NOMO-1 (cell line): ENCODE results near the gene FRMD4B.
"Not testable (repeated sequence)": the region's sequence is repeated elsewhere in the genome, so short reads cannot be mapped to it uniquely, and the experiment has no call there.

Experiments
- DNase-seq, 2 experiments: peaks; one replicate each; lab custom pipeline; 2025; ENCODE audit not compliant: unreplicated experiment in 2 of 2; lab: John Stamatoyannopoulos, UW

FRMD4B gene

DNA sequence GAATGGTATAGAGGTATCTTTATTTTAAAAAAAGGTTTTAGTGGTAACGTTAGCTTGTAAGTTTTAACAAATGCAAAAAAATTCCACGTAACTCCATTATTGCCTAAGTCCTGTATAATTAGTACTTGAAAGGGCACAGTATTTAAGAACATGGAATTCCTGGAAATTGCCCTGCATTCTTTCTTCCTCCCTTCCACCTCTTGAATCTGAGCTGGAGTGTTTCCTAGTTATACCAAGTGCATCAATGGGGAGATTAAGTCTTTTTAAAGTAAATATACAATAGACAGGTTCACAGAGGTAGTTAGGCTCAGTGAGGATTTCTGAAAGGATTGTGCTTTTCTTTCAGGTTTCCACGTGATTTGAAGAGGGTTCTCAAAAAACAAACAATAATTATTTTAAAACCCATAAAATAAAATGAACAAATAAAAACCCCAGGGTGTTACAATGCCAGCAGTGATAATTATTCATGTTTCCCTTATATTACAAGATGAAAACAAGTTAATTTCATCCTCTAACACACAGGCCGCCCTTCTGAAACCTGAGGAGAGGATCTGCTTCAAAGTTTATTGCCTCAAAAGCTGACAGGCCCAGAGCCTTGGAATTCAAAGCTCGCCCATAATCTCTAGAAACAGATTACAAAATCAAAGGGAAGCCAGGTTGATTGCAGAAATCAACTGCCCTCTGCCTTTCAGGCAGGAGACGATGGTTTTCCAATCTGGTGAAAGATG, 134.6 kb downstream of the FRMD4B start:
- no peak for DNase-seq

DNA sequence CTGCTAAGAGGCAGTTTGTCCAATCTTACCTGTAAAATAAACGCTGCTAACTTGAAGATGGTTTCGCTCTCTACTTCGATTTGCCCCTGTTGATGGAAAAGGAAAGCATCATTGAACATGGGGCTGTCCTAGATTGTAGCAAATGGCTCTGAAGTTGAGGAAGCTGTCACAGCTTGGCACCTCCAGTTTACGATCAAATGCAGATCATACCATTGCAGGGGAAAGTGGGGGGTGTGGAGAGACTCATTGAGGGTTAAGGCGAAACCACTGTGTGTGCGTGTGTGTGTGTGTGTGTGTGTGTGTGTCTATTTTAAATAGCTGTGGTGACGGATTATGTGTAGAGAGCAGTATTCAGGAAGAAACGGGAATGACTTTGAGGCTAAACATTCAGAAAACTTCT, 135.9 kb downstream of the FRMD4B start:
- no peak for DNase-seq

DNA sequence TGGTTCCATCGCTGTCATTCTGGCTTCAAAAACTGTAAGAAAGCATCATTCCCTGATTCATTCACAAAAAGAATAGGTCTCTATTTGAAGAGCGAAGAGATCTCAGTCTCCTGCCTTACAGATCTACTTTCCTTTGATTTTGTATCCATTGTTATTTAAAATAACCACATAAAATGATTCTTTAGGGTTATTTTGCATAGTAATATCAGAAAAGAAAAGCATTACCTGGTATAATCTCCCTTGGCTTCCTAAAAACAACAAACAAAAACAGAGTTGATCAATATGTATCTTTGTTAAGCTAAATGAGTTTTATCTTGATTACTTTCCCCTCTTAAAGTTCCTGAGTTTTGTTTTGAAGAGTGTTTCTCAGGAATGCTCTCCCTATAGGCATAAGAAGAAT, 136.9 kb downstream of the FRMD4B start:
- no peak for DNase-seq

DNA sequence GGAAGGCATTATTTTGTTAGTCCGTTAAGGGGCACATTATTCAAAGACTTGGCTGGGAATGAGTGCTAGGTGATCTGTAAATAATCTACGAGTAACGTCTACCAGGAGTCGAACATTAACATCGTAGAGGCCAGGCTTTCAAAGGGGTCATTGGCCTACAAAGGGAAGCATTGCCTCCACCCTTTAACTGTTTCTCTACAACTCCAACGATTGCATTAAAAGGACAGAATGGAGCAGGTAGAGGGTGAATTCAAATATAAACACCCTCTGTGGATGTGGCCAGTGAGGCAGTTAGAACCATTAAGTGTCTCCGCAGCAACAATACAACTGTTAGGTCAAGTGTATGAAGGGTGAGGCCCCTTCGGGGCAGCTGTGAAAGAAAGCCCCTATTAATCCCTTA, 137.5 kb downstream of the FRMD4B start:
- no peak for DNase-seq

DNA sequence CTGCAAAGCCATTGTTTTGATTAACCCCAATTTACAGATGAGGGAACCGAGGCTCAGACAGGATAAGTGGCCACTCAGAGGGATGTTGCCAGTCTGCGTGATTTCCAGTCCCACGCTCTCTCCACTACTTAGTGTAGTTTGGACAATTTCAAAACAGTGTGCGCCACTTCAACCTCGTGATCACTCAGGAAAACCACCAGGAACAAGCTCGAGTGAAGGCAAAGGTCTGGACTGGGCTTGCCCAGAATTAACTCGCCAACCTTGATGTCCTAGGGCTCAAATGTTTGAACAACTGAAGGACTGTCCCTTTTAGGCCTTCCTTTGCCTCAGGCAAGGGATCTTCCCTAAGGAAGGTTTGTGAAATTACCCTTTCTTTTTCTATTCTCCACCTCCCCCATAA, 139.3 kb downstream of the FRMD4B start:
- no peak for DNase-seq

DNA sequence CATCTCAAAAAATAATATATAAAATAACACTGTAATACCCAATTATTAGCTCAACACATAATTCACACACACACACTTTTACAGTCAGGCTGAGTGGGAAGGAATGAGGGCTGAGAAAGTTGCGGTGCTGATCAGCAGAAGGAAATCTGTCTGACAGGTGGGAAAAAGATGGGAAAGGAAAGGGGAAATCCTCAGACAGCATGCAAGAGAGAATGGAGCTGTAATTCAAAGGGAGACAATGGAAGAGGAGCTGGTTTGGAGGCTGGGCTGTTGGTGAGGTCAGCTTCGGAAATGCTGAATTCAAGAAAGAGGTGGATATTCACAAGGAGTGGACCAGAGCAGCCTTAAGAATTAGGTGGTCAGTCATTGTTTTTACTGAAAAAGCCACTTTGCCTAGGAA, 141.8 kb downstream of the FRMD4B start:
- no peak for DNase-seq

DNA sequence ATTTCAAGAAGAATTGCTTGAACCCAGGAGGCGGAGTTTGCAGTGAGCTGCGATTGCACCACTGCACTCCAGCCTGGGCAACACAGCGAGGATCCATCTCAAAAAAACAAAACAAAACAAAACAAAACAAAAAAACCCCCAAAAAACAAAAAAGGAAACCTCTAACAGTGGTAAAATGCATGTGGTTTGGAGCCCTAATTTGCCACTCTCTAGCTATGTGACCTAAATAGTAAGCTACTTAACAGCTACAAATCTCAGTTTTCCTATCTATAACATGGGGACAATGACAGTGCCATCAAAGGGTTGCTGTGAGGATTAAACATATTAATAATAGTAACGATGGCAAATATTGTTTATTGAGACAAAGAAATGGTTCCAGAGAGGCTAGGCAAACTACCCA, 144.1 kb downstream of the FRMD4B start:
- no peak for DNase-seq

DNA sequence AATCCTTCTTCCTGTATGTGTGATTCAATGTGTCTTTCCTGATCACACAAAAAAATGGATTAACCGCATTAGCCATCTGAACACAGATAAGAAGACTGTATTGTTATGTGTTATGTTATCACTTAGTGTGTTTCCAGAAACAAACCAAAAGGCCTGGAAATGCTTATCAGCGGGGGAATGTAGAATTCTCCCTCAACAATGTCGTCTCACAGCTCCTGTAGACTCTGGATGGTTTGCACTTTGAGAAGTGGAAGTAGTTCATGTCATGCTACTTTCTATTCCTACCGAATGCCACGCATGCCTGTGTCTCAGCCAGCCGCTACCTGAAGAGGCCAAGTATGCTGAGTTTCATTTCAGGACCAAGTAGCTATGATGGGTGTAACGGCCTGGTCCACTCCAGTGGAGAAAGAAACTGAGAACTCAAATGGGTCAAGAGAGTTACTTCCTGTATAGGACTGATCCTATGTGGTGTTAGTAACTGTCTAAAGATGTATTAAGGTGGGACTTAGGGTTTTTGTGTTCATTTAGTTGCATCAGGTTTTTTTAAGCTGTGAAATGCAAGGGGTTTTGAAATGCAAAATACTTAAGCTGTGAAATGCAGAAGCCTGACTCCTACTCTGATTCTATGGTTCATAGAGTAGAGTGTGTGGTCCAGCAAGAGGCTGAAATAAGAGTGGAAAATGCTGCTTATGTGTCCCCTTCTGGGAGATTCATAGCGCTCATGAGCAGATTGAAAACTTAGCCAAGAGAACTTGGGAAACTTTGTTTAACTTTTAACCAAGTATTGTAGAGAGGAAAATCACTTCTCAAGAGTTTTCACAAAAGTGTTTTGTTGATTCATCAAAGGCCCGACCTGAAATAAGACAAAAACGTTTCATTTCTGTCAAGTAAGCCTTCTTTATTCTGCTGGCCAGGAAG, 145.0 kb downstream of the FRMD4B start:
- DNase-seq, result no peak

DNA sequence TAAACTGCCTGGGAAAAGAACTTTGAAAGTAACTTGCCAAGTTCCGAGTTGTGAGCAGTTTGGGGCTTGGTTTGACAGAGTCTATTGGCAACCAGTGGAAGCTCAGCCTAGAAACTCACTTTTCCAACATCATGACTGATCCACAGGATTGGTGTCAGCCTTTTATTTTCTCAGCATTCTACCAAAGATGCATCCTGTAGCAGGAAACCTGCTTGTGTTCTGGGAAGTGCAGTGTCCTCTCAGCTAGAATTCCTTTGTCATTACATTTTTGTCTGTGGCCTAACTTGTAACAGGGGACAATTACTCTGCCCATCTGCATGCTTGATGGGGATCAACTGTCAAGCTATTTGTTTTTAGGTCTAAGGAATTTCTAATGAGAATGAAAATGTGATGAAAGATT, 146.8 kb downstream of the FRMD4B start:
- no peak for DNase-seq

DNA sequence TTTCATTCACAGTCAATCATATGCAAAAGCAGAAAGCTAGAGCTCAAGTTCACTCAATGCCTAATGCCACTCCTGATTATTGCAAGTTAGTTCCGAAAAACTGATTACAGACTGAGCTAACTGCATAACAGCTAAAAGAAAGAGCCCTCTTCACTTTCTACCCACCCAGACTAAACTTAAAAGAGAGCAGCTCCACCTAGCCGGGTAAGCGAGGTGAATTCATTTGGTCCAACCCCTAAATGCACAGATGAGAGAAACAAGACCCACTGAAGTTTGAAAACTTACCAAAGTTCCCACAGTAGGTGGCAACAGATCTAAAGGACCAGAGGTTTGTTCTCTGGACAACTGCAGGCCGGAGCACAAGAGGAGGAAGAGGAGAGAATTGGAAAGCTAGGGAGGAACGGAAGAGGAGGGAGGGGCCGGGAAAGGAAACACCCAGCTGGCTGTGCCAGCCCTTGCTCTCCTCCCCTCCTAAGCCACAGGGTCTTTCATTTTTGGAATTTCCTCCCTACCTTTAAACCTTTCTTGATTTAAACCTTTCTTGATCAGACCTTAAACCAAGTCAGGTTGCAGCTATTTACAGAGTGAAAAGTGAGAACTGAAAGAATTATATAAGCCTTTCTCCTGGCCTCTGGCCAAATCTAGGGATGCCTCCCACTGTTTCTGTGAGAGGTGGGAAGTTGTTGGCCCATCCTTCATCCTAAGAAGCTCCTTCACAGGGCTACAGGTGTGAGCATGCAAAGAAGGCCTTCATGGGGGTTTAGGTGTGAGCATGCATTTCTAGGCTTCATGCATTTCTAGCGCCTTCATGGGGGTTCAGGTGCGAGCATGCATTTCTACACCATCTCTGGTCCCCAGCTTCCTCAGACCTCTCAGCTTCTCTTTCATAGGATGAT, 148.8 kb downstream of the FRMD4B start:
- no peak for DNase-seq

DNA sequence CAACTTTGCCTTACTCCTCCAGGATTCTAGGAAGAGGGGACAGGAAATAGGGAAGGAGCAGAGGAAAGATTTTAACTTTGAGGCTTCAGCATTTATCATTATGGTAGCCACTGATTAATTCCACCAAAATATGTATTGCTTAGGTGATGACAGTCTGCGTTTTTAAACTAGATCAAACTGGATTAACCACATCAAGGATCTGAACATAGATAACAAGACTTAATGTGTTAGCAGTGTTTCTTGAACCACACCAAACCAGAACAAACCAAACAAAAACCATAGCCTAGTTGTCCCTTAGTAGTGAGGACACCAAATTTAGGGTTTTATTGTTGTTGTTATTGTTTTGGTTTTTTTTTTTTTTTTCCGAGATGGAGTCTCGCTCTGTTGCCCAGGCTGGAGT, 150.0 kb downstream of the FRMD4B start:
- no peak for DNase-seq

DNA sequence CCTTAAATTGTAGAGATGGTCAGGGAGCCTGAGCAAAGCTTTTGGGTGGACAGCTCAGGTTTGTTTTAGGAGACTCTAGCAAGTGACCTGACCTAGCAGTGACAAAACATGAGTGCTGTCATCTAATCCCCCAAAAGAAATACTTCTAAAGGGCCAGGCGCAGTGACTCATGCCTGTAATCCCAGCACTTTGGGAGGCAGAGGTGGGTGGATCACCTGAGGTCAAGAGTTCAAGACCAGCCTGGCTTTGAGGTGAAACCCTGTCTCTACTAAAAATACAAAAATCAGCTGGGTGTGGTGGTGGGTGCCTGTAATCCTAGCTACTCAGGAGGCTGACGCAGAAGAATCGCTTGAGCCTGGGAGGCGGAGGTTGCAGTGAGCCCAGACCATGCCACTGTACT, 150.7 kb downstream of the FRMD4B start:
- not testable (repeated sequence) for DNase-seq

DNA sequence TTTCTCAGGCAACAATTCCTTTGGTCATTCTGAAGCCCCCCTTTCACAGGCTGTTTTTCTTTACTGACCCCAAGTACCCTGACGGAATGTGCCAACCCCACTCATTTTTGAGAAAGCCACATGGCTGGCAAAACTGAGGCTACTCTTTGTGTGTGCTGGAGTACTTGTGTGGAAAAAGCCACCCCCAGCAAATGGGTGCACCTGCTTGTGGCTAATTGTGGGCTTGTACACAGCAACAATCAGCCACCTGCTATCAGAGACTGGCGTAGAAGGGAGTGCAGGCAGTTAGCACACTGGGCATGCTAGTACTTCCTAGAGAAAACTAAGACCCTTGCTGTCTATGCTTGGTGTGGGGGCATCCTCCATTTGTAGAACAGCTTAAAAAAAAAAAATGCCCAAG, 153.4 kb downstream of the FRMD4B start:
- DNase-seq, result no peak

DNA sequence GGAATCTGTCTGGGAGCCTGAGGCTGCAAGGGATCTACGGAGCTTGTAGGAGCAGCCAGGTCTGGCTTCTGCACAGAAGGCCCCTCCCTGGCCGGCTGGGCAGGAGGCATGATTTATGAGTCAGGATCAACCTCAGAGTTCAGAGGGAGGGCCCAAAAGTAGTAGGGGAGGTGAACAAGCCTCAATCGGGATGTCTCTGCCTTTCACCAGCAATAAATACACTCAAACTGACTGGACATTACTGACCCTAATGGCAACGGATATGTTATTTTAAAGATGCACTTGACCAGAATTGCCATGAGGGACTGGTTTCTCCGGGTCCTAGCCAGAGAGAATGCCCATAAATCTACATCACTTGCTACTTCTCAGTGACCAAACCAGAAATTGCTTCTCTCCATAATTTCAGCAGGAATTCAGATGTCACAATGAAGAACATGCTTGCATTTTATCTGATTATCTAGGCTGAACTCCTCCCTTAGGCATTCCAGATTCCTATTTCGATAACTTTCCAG, 153.9 kb downstream of the FRMD4B start:
- DNase-seq, result no peak

DNA sequence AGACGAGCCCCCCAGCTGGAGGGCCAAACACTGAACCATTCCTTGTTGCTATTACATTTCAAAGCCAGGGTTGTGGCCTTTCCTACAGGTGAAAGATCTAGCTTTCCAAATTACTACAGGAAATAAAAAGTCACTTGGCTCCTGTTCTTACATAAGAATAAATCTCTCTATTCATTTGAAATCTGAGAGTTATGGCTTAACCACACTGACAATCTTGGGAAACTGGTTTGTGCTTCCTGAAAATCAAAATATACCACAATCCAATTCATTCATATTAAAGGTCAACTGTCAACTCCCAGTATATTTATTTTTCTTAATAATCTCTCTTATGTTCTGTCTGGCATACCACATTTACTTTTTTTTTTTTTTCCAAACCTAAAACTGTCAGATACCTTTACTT, 159.8 kb downstream of the FRMD4B start:
- DNase-seq, result no peak

DNA sequence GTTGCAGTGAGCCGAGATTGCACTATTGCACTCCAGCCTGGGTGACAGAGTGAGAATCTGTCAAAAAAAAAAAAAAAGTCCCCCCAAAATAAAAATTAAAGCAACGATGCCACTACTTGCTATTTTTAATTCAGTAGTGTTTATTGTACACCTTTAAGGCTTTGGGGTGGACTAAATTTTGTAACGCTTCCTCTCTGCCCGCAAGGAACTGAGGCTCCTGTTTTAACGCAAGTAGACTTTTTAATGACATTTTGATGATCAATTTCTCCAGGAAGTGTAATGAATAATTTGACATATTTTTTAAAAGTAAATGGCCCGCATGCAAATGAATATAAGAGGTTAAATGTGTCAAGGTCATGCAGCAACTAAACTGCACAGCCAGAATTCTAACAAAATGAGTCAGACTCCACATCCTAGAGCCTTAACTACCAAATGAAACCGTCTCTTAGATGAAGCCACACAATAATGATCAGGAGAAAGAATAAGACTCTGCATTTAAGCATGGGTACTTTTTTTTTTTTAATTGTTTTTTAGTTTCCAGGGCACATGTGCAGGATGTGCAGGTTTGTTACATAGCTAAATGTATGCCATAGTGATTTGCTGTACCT, 166.7 kb downstream of the FRMD4B start:
- no peak for DNase-seq

DNA sequence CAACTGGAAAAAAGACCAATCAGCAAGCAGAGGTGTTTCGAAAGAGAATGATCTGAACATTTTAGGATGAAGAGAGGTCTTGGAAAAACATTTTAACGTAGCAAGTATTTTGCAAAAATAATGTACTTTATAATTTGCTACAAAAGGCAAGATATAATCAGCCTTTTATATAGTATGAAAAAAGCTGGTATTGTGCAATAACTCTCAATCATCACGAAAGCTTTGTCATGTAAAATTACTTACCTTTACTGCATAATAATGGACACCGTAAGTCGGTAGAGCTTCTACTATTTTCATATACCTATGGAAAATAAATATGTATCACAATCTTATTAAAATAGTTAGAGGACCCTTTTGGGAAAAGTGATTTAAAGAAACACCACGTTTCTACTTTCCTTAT, 167.8 kb downstream of the FRMD4B start:
- no peak for DNase-seq

DNA sequence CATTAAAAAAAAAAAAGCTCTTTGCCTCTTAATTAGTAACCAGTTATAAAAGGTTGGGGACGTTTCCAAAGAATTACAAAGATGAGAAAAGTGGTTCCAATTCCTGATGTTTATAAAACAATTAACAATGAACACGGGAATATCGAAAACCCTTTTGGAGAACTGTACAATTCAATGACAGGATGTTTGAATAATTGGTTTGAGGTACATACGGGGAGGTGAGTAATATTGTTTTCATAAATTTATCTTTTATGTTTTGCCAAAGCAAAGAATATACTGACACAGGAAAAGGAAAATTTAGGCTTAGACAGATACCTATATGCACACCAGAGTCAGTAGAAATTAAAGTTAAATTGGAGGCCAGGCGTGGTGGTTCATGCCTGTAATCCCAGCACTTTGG, 168.9 kb downstream of the FRMD4B start:
- DNase-seq, result no peak

DNA sequence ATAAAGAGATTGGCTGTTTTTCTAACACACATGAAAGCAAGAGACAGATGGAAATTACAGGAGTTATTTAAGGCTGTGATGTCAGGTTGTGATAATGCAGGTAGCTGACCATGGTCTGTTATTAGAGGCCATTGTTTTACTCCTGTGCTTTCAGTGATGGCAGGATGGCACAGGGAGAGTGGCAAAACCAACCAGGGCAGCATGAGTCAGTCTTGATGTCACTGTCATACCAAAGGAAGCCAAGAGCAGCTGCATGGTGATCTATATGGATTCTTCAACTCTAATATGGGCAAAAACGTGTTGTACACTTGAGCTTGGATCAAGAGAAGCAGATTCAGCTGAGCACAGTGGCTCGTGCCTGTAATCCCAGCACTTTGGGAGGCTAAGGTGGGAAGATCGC, 171.6 kb downstream of the FRMD4B start:
- DNase-seq, result no peak

DNA sequence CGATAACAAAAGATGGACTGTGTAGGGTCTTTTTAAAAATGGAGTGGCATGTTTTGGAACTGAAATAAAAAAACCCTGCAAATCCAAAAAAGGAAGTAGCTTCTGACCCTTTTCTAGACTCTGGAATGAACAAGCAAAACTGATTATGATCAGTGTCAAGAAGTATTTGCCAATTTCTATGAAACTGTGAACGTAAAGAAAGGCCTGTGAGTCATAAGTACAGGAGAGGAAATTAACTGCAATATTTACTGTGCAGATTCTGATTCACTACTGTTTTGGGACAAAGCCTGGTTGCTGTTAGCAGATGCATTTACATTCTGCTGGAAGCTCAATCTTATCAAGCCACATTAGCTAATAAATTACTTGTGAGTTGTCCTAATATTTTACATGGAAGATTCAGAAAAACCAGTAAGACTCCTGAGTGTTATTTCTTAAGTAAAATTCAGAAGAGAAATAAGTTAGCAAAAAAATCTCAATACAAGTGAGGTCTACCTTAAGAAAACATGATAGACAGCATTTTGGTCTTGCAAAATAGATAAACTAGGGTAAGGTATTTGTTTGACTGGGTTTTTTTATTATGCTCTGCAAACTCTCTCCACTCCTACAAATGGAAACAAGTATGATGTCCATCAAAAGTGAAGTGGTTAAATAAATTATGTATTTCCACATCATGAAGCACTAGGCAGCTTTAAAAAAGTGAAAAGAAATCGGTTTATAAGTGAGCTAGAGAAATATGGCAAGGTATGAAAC, 173.3 kb downstream of the FRMD4B start:
- DNase-seq, result peak; percentile 86 to 98
